Right lobe of liver (tissue), 4 donors: ENCODE data around the gene CXXC1.

Source experiments
- POLR2A ChIP-seq: fragments of 450-650 bp; IDR thresholded peaks from one replicate; pipeline ENCODE4 v1.6.1; 2017; ENCODE audit warnings: antibody characterized with exemption, mild to moderate bottlenecking
- TF ChIP-seq, protein P1 (sequence below), 4 donors: fragments of 200-600 bp in 3 of 4; fragments of 450-650 bp in 1 of 4; IDR thresholded peaks; one replicate each; pipeline versions ENCODE4 v1.5.1 to v1.8.0; 2016 to 2022; ENCODE audit warnings: antibody characterized with exemption in 4 of 4, mild to moderate bottlenecking in 2 of 4
- donor health status: DM: no; HTN: no; CAD: no.
- donor health status: DM: no; HTN: no; CAD: no.
- donor health status: DM: no; HTN: yes; CAD: no.

DNA sequence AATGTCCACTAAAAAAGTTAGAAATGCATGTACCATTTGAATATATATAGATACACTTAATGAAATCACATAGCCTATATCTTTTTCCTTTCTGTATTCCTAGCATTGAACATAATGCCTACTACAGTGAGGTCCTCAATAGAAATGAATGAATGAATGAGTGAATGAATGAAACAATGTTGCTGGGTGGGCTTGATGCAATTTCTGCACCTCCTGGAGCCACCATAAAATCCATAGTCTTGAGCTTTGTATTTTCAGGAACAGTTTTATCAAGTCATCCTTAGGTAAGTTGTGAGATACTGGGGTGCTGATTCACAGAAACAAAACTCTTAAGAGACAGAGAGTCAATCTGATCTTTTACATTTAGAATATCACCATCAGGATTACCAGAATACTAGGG lies 24.5 kb downstream of the CXXC1 start:
- TF ChIP-seq, protein P1, sequence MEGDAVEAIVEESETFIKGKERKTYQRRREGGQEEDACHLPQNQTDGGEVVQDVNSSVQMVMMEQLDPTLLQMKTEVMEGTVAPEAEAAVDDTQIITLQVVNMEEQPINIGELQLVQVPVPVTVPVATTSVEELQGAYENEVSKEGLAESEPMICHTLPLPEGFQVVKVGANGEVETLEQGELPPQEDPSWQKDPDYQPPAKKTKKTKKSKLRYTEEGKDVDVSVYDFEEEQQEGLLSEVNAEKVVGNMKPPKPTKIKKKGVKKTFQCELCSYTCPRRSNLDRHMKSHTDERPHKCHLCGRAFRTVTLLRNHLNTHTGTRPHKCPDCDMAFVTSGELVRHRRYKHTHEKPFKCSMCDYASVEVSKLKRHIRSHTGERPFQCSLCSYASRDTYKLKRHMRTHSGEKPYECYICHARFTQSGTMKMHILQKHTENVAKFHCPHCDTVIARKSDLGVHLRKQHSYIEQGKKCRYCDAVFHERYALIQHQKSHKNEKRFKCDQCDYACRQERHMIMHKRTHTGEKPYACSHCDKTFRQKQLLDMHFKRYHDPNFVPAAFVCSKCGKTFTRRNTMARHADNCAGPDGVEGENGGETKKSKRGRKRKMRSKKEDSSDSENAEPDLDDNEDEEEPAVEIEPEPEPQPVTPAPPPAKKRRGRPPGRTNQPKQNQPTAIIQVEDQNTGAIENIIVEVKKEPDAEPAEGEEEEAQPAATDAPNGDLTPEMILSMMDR (IDR thresholded peaks at IDR 0.05), result no peak
- no peak for TF ChIP-seq POLR2A
